GM12891 (cell line): ENCODE data around the gene CNOT3.
"Not testable (repeated sequence)": the region's sequence is repeated elsewhere in the genome, so short reads cannot be mapped to it uniquely, and the experiment has no call there.

ENCODE experiments used
- POLR2A ChIP-seq: IDR thresholded peaks from 2 replicates; pipeline ENCODE4 v1.6.1; 2011; ENCODE audit warnings: low read depth, low read length, control low read depth
- POLR2AphosphoS5 ChIP-seq: IDR thresholded peaks from 2 replicates; pipeline ENCODE4 v1.6.1; 2011; ENCODE audit warnings: low read depth, low read length, control low read depth
- TAF1 ChIP-seq: IDR thresholded peaks from 2 replicates; pipeline ENCODE4 v1.6.1; 2011; ENCODE audit warnings: low read depth, low read length, control low read depth

- not testable (repeated sequence) for TF ChIP-seq POLR2A, POLR2AphosphoS5, TAF1
These were observed 37.7 kb upstream of the CNOT3 start for GRCh38 chr19:54099903-54100255.
